GM18505 (cell line): ENCODE results near the gene LTBP3.

Experiments used
- ATAC-seq: cut with Tn5 transposase; IDR thresholded peaks from one replicate; pipeline ENCODE4 v1.9.1; 2021; ENCODE audit not compliant: unreplicated experiment
- POLR2A ChIP-seq: IDR thresholded peaks from 4 replicates; pipeline ENCODE4 v1.6.1; 2011; ENCODE audit warnings: borderline replicate concordance; ENCODE audit not compliant: insufficient read depth, insufficient read length; ENCODE audit errors: extremely low read depth

The LTBP3 gene

GRCh38 chr11:65580031-65580692 is 22.0 kb upstream of the LTBP3 start:
- no peak for TF ChIP-seq POLR2A
- ATAC-seq: no peak

- no peak for ATAC-seq
- TF ChIP-seq POLR2A: peak; percentile 1
Measured at GRCh38 chr11:65579291-65579690, 21.1 kb upstream of the LTBP3 start.

- no peak for ATAC-seq
- TF ChIP-seq POLR2A: no peak
Measured at GRCh38 chr11:65578667-65579066, 20.5 kb upstream of the LTBP3 start.

GRCh38 chr11:65578134-65578533 is 20.0 kb upstream of the LTBP3 start:
- no peak for ATAC-seq
- TF ChIP-seq POLR2A: no peak

DNA sequence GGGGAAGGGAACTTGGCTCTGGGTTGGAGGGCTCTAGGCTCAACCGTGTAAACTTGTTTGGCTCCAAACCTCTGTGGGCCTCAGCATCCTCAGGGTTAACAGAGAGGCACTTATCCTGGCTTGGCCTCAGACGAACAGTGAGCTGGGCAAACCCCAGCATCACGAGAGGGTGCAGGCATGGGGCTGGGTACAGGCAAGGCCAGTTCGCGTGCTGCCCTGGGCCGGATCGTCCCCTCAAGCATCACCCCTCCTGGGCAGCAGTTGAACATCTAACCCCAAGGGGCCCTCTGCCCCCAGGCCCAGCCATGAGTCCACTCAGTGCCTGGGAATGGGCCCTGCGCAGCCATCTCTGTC is 19.6 kb upstream of the LTBP3 start:
- ATAC-seq: no peak
- no peak for TF ChIP-seq POLR2A

DNA sequence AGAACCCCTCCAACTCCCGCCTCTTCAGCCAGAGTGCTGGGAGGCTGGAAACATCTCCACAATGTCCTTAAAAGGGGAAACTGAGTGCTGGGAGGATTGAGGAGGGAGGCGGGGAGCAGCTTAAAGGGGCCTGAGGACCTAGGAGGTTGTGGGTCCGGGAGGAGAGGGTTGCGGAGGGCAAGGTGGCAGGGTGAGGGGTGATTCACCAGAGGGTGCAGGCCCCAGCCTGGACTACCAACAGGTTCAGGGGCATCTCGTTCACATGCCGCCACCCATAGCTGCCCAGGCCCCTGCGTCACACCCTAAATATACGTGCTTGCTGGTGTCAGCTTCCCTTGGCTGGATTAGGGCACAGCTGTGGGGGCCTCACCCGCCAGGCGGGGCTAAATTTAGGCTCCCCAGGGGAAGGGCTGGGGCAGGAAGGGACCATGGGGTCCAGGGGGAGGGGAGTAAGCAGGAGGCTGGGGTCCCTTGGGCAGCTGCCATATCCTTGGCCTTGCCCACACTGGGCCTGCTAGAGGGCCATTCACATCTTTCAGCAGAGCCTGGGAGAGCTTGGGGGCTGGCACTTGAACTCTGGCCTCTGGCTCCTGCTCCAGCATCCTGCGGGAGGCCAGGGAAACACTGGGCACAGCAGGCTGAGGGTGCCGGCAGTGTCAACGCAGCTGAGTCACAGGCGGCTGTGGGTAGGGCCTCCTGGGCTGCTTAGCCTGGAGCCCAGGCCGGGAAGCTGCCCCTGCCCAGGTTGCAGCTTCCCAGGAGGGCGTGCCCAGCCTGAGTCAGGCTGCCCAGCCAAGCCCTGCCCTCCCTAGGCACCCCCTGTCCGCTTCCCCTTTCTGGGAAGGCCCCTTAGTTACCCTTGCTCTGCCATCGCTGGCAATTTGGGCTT is 19.0 kb upstream of the LTBP3 start:
- no peak for ATAC-seq
- TF ChIP-seq POLR2A: peak; percentile 50

DNA sequence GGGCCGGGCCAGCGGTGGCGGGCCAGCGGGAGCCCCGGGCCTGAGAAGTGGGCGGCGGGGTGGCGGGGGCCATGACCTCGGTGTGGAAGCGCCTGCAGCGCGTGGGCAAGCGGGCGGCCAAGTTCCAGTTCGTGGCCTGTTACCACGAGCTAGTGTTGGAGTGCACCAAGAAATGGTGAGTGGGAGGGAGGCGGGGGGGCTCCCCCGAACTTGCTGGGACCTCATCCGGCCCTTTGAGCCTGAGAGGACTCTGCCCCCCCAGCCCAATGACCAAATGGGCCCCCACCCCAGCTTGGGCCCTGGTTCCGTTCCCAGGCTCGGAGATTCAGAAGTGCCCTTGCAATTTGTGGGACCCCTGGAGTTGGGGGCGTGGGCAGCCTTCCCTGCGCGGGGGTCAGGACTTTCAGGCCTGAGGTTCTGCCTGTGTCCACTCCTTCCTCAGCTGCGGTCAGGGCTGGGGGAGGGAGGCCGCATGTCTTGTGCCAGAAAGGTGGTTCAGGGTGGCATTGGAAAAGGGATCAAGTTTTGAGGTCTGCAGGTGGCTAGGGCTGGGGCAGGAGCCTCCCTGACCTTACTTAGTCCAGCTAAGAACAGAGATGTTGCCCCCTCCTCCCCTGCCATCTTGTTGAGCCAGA is 18.2 kb upstream of the LTBP3 start:
- ATAC-seq: no peak
- no peak for TF ChIP-seq POLR2A

- ATAC-seq: peak; percentile 29
- TF ChIP-seq POLR2A: peak; percentile 55
Measured at GRCh38 chr11:65575568-65576231, 17.5 kb upstream of the LTBP3 start, which contains the start of gene EHBP1L1. Gene EHBP1L1, plus strand, starts transcription at chr11:65576053. Its CDS starts 250 bp downstream, at chr11:65576303.

- TF ChIP-seq POLR2A: peak; percentile 32
- ATAC-seq: no peak
Measured at GRCh38 chr11:65574811-65575567, 16.8 kb upstream of the LTBP3 start.

- TF ChIP-seq POLR2A: peak; percentile 34
- peak; percentile 32 for ATAC-seq
Measured at GRCh38 chr11:65574109-65574810, 16.1 kb upstream of the LTBP3 start.

DNA sequence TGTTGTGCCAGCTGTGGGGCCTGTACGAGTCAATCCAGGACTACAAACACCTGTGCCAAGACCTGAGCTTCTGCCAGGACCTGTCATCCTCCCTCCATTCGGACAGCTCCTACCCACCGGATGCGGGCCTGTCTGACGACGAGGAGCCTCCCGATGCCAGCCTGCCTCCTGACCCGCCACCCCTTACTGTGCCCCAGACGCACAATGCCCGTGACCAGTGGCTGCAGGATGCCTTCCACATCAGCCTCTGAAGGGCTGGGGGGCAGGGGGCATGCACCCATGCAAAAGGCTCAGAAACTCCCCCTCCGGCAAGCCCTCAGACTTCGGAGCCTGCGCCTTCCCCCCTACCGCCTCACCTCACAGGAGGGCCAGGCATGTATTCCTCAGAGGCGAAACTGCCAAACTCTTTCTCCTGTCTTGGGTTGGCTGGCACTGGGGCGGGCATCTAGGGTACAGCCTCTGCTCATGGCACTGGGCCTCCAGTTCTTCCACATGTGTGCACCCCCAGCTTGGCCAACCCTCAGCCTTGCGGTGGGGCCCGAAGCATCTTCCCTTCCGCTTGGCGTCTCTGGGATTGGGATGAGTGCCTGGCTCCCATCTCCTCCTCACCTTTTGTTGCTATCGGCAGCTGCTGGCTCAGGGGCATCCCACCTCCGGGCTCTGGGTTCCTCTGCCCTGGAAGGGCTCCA is 15.4 kb upstream of the LTBP3 start:
- ATAC-seq: no peak
- TF ChIP-seq POLR2A: no peak
